Posterior vena cava (tissue), 2 donors: ENCODE measurements around the gene APOLD1. TPM values are rescaled to one million over a fixed set of nuclear protein-coding genes. Genes with fewer than 3 reads are reported as not detected.
A peak's percentile ranks its signal among the peaks of the same experiment; 100 is the strongest.
"Not testable (repeated sequence)": the region's sequence is repeated elsewhere in the genome, so short reads cannot be mapped to it uniquely, and the experiment has no call there.

ENCODE experiments used
- DNase-seq: peaks from one replicate; pipeline ENCODE4 v3.0.0-alpha.2; 2020; ENCODE audit warnings: low spot score
- intact Hi-C, 2 donors: fragments of 100-400 bp; cut with DNase I; formaldehyde crosslinking; loops; one replicate each; pipeline versions ENCODE4 v1.14.1 to v1.14.2; 2022 to 2023
- total RNA-seq, 2 donors: library from RNA; stranded (reverse); fragmentation: NEBNext Ultra II Directional; extraction: Animal tissue kit (Norgen Biotek cat#: 25700); gene quantifications; one replicate each; pipeline ENCODE4 v1.2.1, GENCODE V29; 2021
- donor health status: DM: yes; HTN: yes; CAD: no.
- donor health status: DM: yes; HTN: yes; CAD: no.

APOLD1 gene
- total RNA-seq, 2 donors from 2014 or later: 22.4 to 45.1 TPM

DNA sequence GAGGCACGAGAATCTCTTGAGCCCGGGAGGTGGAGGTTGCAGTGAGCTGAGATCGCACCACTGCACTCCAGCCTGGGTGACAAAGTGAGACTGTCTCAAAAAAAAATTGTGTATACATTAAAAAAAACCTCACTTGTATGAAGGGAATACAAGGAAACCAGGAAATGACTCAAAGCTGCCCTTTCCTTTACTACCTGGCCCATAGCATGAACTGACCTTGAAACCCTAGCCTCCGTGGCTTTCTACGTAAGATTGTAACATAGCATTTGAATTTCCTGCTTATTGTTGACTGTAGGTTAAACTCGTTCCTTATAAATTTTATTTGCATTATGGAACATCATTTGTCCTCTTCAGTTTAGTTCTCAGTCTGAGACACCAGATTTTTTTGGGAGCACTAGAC is 18.6 kb downstream of the APOLD1 start:
- DNase-seq: no peak
- intact Hi-C loops: no loop called here

DNA sequence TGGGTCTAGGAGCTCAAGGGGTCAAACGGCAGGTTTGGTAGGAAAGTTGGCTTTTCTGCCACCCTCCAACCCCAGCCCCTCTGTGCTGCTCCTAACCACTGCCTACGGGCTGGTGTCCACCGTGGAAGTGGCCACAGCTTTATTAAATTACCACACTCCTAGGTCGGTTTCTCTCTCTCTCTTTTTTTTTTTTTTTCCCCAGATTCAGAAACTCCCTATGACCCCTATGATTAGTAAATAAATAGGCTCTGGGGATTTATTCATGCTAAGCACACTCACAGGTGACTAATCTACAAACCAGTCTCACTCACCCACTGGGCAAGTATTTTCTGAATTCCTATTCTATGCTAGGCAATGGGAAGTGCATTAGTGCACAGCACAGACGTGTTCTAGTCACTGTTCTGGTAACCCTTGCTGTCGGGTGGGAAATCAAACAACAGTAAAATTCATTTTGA is 19.0 kb downstream of the APOLD1 start:
- no peak for DNase-seq
- intact Hi-C loops: no loop called here

DNA sequence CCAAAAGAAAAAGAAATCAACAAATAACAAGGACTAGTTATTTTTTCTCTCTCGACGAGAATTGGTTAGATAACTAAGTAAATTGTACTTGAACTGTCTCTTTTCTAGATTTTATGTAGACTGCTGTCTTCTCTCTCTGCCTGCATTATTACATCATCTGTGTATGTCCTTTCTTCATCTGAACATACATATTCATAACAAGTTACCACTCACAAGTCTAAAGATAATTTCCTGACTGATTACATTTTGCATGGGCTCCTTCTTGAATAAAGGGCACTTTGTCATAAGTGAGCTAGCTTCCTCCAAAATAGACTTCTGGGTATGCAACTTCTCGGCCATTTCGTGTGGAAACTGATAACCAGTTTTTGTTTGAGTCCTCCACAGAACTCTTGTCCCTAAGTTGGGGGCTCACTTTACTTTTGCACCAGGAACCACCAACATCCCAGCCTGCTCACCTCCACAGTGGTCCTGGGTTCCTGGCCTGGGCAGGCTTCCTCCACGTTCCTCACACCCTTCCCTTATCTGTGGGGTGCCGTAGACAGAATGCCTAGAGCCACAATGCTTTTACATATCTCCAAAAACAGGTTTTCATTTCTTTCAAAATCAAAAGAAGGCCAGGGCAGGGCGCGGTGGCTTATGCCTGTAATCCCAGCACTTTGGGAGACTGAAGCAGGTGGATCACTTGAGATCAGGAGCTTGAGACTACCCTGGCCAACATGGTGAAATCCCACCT is 21.5 kb downstream of the APOLD1 start:
- DNase-seq: no peak
- intact Hi-C loops: no loop called here

DNA sequence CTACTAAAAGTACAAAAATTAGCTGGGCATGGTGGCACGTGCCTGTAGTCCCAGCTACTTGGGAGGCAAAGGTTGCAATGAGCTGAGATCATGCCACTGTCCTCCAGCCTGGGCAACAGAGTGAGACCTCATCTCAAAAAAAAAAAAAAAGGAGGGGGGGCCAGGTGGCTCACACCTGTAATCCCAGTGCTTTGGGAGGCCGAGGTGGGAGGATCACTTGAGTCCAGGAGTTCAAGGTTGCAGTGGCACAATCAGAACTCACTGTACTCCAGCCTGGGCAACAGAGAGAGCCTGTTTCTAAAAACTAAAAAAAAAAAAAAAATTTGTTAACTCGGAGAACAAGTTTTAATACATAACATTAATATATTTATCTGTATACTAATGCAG is 22.1 kb downstream of the APOLD1 start:
- intact Hi-C loops: not testable (repeated sequence)

DNA sequence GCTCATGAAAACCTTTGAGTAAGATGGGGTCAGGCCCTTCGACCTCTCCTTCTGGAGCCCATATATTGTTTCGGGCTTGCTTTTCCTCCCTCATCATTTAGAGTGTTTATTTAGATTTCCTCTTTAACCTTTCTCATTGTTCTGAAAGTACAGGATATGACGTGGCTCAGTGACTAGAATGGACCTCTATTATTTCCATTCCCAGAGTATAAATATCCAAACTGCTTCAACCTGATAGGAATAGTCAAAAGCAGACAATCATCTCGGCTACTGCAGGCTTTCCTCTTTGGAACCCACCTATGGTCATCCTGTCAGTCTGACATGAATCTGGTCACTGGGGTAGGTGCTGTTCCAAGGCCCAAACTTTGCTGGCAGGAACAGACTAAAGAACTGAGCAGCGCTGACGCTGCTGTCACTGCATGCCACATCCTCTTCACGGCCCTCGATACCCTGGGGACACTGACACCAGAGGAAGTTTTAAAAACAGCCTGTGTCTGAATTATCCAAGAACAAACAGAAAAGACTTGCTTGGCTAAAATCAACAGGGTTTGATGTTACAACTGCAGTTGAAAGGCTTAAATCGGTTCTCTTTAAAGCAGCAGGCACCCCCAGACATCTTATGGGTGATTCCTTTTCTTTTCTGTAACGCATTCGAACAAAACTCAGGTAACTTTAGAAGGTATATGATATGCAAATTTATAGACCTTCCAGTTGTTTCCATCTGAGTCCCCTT is 22.7 kb downstream of the APOLD1 start:
- no peak for DNase-seq
- intact Hi-C loops: no loop called here

More for the DNA sequence above, 22.1 kb downstream of the APOLD1 start:
- not testable (repeated sequence) for DNase-seq

DNA sequence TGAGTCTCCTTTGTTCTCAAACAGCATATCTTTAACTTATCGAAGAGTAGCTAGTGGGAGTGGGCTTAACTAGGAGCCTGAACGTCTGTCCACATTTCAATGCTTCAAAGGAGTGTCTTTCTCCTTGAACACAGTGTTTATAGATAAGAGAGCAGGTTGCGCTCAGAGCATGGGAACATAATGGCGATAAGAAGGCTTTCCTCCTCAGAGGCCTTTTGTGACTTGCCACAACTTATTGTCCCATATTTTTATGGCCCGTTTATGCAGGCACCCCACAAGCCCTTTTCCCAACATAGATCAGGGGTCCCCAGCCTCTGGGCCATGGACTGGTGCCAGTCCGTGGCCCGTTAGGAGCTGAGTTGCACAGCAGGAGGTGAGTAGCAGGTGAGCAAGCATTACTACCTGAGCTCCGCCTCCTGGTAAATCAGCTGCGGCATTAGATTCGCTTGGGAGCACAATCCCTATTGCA is 25.1 kb downstream of the APOLD1 start:
- intact Hi-C loops: loop anchor here in 1 of 2 donors (10.0 kb wide), 1 partner anchor 184 kb away; no protein-coding TSS in a partner anchor
- no peak for DNase-seq

- no peak for DNase-seq
- intact Hi-C loops: loop anchor here in 1 of 2 donors (10.0 kb wide), 1 partner anchor 183 kb away; no protein-coding TSS in a partner anchor
Observed at GRCh38 chr12:12811343-12811742, 25.9 kb downstream of the APOLD1 start.

GRCh38 chr12:12812174-12812573 is 26.7 kb downstream of the APOLD1 start:
- intact Hi-C loops: loop anchor here in 1 of 2 donors (10.0 kb wide), 1 partner anchor 183 kb away; no protein-coding TSS in a partner anchor
- no peak for DNase-seq

- DNase-seq: no peak
- intact Hi-C loops: loop anchor here in 1 of 2 donors (10.0 kb wide), 1 partner anchor 182 kb away; no protein-coding TSS in a partner anchor
Observed at GRCh38 chr12:12812618-12813119, 27.2 kb downstream of the APOLD1 start.

DNA sequence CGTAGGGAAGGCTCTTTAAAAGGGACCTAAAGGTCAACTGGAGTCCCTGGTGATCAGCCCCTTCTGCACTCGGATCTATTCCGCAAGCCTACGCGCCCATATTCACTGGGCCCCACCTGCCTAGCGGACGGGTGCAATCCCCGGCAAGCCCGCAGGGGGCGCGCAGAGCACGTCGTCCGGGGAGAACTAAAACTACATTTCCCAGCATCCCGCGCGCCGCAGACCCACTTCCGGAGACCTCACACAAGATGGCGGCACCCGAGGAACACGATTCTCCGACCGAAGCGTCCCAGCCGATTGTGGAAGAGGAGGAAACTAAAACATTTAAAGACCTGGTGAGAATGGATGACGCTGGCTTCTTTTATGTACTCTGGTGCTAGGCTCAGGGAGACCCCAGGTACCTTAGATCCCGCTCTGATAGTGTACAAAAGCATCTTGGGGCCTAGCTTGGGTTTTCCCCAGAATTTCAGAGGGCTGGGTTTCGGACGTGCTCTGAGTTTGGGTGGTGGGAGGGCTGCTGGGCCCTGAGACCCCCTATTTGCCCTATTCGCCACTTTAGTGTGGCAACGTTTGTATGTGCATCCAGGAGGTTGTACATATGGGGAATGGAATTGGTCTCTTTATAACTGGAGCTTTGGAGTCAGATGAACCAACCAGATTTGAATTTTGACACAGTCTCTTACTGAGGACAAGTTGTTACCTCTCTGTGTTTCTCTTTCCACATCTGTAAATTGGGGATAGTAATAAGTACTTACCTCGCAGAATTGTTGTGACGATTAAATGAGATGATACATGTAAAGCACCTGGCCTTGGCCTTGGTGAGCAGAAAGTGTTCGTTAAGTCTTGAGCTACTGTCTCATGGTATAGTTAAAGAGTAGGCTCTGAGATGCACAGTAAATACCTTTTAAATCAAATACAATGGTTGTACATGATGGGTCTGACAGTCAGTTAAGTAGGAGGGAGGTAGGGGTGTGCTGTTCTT is 28.0 kb downstream of the APOLD1 start, which contains the start of gene DDX47:
TSS of gene DDX47 (plus strand) at position 227 of the 982 bp plus-strand sequence. CDS start at position 249, 22 bp downstream.
- intact Hi-C loops: loop anchor here in 1 of 2 donors (10.0 kb wide), 1 partner anchor 181 kb away; no protein-coding TSS in a partner anchor
- peak; percentile 99 for DNase-seq

DNA sequence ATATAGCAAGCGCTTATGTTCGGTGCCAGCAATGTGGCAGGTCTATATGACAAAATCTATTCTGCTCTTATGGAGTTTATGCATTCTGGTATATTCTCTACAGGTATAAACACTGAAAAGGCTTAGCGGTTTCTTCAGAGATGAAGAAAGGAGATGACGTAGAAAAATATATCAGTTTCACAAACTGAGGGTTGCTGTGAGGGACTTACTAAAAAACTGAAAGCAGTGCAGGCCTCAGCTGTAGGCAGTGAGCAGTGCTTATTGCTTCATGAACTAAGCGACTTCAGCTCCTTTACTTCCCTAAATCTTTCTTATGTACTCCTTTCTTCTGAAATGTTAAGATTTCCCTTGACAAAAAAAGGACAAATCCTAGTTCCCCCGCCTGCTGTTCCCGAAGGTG is 32.2 kb downstream of the APOLD1 start:
- no peak for DNase-seq
- intact Hi-C loops: loop anchor here in 1 of 2 donors (10.0 kb wide), 1 partner anchor 177 kb away; no protein-coding TSS in a partner anchor

DNA sequence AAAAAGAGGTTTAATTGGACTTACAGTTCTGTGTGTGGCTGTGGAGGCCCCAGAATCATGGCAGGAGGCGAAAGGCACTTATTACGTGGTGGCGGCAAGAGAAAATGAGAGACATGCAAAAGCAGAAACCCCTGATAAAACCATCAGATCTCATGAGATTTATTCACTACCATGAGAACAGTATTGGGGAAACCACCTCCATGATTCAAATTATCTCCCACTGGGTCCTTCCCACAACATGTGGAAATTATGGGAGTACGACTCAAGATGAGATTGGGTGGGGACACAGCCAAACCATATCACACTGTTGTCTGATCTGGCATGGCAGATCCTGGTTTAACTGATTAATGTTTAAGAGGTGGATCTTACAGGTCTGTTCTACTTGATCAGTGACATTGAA is 33.2 kb downstream of the APOLD1 start:
- DNase-seq: no peak
- intact Hi-C loops: loop anchor here in 1 of 2 donors (10.0 kb wide), 1 partner anchor 176 kb away; no protein-coding TSS in a partner anchor

- intact Hi-C loops: loop anchor here in 1 of 2 donors (10.0 kb wide), 1 partner anchor 176 kb away; no protein-coding TSS in a partner anchor
- no peak for DNase-seq
Observed at GRCh38 chr12:12819221-12819620, 33.8 kb downstream of the APOLD1 start.

GRCh38 chr12:12819752-12820311 is 34.4 kb downstream of the APOLD1 start:
- DNase-seq: no peak
- intact Hi-C loops: loop anchor here in 1 of 2 donors (10.0 kb wide), 1 partner anchor 175 kb away; no protein-coding TSS in a partner anchor

GRCh38 chr12:12820376-12820775 is 34.9 kb downstream of the APOLD1 start:
- not testable (repeated sequence) for DNase-seq

GRCh38 chr12:12821975-12822374 is 36.5 kb downstream of the APOLD1 start:
- DNase-seq: no peak
- intact Hi-C loops: no loop called here

More at GRCh38 chr12:12820376-12820775, 34.9 kb downstream of the APOLD1 start:
- intact Hi-C loops: not testable (repeated sequence)

- DNase-seq: no peak
- intact Hi-C loops: no loop called here
Observed at GRCh38 chr12:12822886-12823285, 37.4 kb downstream of the APOLD1 start.

DNA sequence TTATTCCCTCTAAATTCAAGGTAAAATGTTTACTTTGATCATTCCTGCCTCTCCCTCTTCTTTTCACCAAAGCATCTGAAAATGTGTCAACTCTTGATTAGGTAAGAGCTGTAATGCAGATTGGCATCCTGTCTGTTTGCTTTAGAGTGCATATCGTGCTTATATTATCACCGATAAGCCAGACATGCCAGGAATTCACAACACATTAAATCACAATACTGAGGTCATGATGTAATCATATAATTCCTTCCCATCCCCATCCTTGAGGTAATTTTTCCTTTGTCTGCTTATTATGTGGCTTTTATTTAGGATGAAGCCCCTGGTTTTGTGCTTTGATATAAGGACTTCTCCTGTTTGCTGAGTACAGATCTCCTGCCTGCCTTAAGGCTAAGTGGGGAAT is 37.8 kb downstream of the APOLD1 start:
- no peak for DNase-seq
- intact Hi-C loops: no loop called here
